ENCODE results near the gene ANKDD1B.

The ANKDD1B gene

GRCh38 chr5:75720882-75721281 lies 109.6 kb downstream of the ANKDD1B start:
- Histone ChIP-seq H3K9ac (no peak overlapping the region), H3K4me2 (no peak overlapping the region), H3K27me3 (no peaks in the 10 kb centered on the region), H3K27ac (no peak overlapping the region), H3K36me3 (no peaks in the 10 kb centered on the region), H3K9me3 (replicated peaks in 1 of 11) (peaks cover 0 to 18% (median 7%) of the 10 kb centered on the region in 11 experiments; a peak in 10 of 22 replicates), H3K4me3 (no peak overlapping the region), H3K4me1 (peaks cover 7 to 13% (median 8%) of the 10 kb centered on the region in 10 experiments; a peak in 19 of 20 replicates), H4K20me1 (no peaks in the 10 kb centered on the region)
- TF ChIP-seq Cebpa-rat (IDR thresholded peaks at IDR 0.05): no peak

All from BLaER1 treated with 17β-estradiol and CSF1 and Interleukin-3, amounts not matched to agents 10 nM and 100 nM (cell line).